ENCODE results near the gene SEMA5A. TPM values are rescaled to one million over a fixed set of nuclear protein-coding genes. Genes with fewer than 3 reads are reported as not detected.

Gene SEMA5A
- 10 to 100 TPM; 17.6 to 34.1 TPM for total RNA-seq
- long read RNA-seq, donor 1, full-length matches to known transcripts = 1 of 15 reads
- long read RNA-seq, donor 1, partial matches to known transcripts = 5 of 15 reads
- long read RNA-seq, donor 1, other reads (novel, unspliced or antisense) = 9 of 15 reads
- long read RNA-seq, donor 2, partial matches to known transcripts = 0 of 5 reads
- long read RNA-seq, donor 2, other reads (novel, unspliced or antisense) = 5 of 5 reads

- intact Hi-C loops (cut with DNase I) = loop anchor here in 1 of 2 donors (10.0 kb wide), 1 partner anchor 261 kb away; no protein-coding TSS in a partner anchor
- DNase-seq (ENCODE audit: low spot score) = peak; percentile 90
Measured at GRCh38 chr5:9545992-9546851, at the start of gene SEMA5A. TSS of gene SEMA5A (minus strand) at chr5:9546075. CDS start at chr5:9379946, 166,129 bp downstream.

GRCh38 chr5:9594913-9595312, 49.0 kb upstream of the SEMA5A start:
- intact Hi-C loops (cut with DNase I) = no loop called here
- no peak for DNase-seq (ENCODE audit: low spot score)

- intact Hi-C loops (cut with DNase I) = loop anchor here in 1 of 2 donors (10.0 kb wide), 1 partner anchor 1196 kb away; no protein-coding TSS in a partner anchor
- no peak for DNase-seq (ENCODE audit: low spot score)
Measured at GRCh38 chr5:9589049-9589835, 43.4 kb upstream of the SEMA5A start.

GRCh38 chr5:9588254-9588653, 42.4 kb upstream of the SEMA5A start:
- intact Hi-C loops (cut with DNase I) = loop anchor here in 1 of 2 donors (10.0 kb wide), 1 partner anchor 1197 kb away; no protein-coding TSS in a partner anchor
- no peak for DNase-seq (ENCODE audit: low spot score)

GRCh38 chr5:9587135-9587534, 41.3 kb upstream of the SEMA5A start:
- intact Hi-C loops (cut with DNase I) = loop anchor here in 1 of 2 donors (10.0 kb wide), 1 partner anchor 1198 kb away; no protein-coding TSS in a partner anchor
- DNase-seq (ENCODE audit: low spot score) = no peak

- no peak for DNase-seq (ENCODE audit: low spot score)
- intact Hi-C loops (cut with DNase I) = loop anchor here in 1 of 2 donors (10.0 kb wide), 1 partner anchor 1202 kb away; no protein-coding TSS in a partner anchor
Measured at GRCh38 chr5:9582406-9582805, 36.5 kb upstream of the SEMA5A start.

- no peak for DNase-seq (ENCODE audit: low spot score)
Measured at GRCh38 chr5:9573796-9574195, 27.9 kb upstream of the SEMA5A start.

GRCh38 chr5:9572246-9572645, 26.4 kb upstream of the SEMA5A start:
- no peak for DNase-seq (ENCODE audit: low spot score)
- intact Hi-C loops (cut with DNase I) = no loop called here

More at GRCh38 chr5:9573796-9574195, 27.9 kb upstream of the SEMA5A start:
- intact Hi-C loops (cut with DNase I) = no loop called here

GRCh38 chr5:9570876-9571275, 25.0 kb upstream of the SEMA5A start:
- no peak for DNase-seq (ENCODE audit: low spot score)
- intact Hi-C loops (cut with DNase I) = no loop called here

- intact Hi-C loops (cut with DNase I) = no loop called here
- no peak for DNase-seq (ENCODE audit: low spot score)
Measured at GRCh38 chr5:9567039-9567438, 21.2 kb upstream of the SEMA5A start.

- DNase-seq (ENCODE audit: low spot score) = no peak
- intact Hi-C loops (cut with DNase I) = no loop called here
Measured at GRCh38 chr5:9564752-9565151, 18.9 kb upstream of the SEMA5A start.

GRCh38 chr5:9562141-9562540, 16.3 kb upstream of the SEMA5A start:
- intact Hi-C loops (cut with DNase I) = no loop called here

GRCh38 chr5:9559965-9560364, 14.1 kb upstream of the SEMA5A start:
- intact Hi-C loops (cut with DNase I) = no loop called here
- DNase-seq (ENCODE audit: low spot score) = no peak

More at GRCh38 chr5:9562141-9562540, 16.3 kb upstream of the SEMA5A start:
- DNase-seq (ENCODE audit: low spot score) = no peak

GRCh38 chr5:9558319-9558965, 12.6 kb upstream of the SEMA5A start:
- intact Hi-C loops (cut with DNase I) = no loop called here
- no peak for DNase-seq (ENCODE audit: low spot score)

GRCh38 chr5:9557696-9558095, 11.8 kb upstream of the SEMA5A start:
- intact Hi-C loops (cut with DNase I) = no loop called here
- DNase-seq (ENCODE audit: low spot score) = no peak

- DNase-seq (ENCODE audit: low spot score) = no peak
Measured at GRCh38 chr5:9555961-9556360, 10.1 kb upstream of the SEMA5A start.

GRCh38 chr5:9554122-9554521, 8.2 kb upstream of the SEMA5A start:
- intact Hi-C loops (cut with DNase I) = no loop called here
- no peak for DNase-seq (ENCODE audit: low spot score)

More at GRCh38 chr5:9555961-9556360, 10.1 kb upstream of the SEMA5A start:
- intact Hi-C loops (cut with DNase I) = no loop called here

- no peak for DNase-seq (ENCODE audit: low spot score)
- intact Hi-C loops (cut with DNase I) = no loop called here
Measured at GRCh38 chr5:9553561-9553960, 7.7 kb upstream of the SEMA5A start.

Data from posterior vena cava (tissue), 2 donors.